Measurements from ENCODE around the gene PLAU. TPM values are rescaled to one million over a fixed set of nuclear protein-coding genes. Genes with fewer than 3 reads are reported as not detected.
"Not testable (repeated sequence)": the region's sequence is repeated elsewhere in the genome, so short reads cannot be mapped to it uniquely, and the experiment has no call there.

The PLAU gene
- total RNA-seq, 2 experiments from 2014 or later, result 0.74 to 2.0 TPM

- intact Hi-C loops (cut with micrococcal nuclease; ENCODE audit: unreplicated experiment), result loop anchor here (10.0 kb wide), 1 partner anchor 347 kb away; no protein-coding TSS in a partner anchor
- Histone ChIP-seq H3K79me2 (ENCODE audit: insufficient read depth, low read depth, low read length) (no peaks in the 10 kb centered on the region), H3K4me3 (ENCODE audit: low read depth, low read length, poor library complexity, severe bottlenecking) (no peak overlapping the region), H3K4me1 (ENCODE audit: insufficient read depth, low read length, poor library complexity, severe bottlenecking) (no peaks in the 10 kb centered on the region), H2AFZ (ENCODE audit: low read length) (no peak overlapping the region), H3K9me3 (ENCODE audit: low read length) (no peaks in the 10 kb centered on the region), H3K9me2 (ENCODE audit: insufficient read depth, low read length) (no peaks in the 10 kb centered on the region), H3K27ac (ENCODE audit: low read depth, low read length, poor library complexity, severe bottlenecking) (no peak overlapping the region), H3K36me3 (ENCODE audit: insufficient read depth, low read length) (no peaks in the 10 kb centered on the region), H3K4me2 (ENCODE audit: low read length) (no peak overlapping the region), H4K20me1 (ENCODE audit: insufficient read depth, low read length) (no peaks in the 10 kb centered on the region)
- TF ChIP-seq EZH2phosphoT487 (IDR thresholded peaks at IDR 0.05; ENCODE audit: borderline replicate concordance, low read depth, low read length) (no peak), CTCF (conservative IDR thresholded peaks at IDR 0.05; ENCODE audit: low read length) (no peak)
- POLR2A ChIA-PET, result interaction anchor here (1.0 to 1.2 kb wide), 3 partner anchors 53 to 216 kb away, joined by 3 to 5 read pairs (median 5); no protein-coding TSS in a partner anchor
- BruUV-seq (replicated peaks), result no TSS peak
- DNase-seq (ENCODE audit: low spot score), result no peak
- CTCF ChIA-PET (ENCODE audit: unreplicated experiment), result interaction anchor here (0.7 to 1.4 kb wide), 2 partner anchors 38 to 148 kb away, joined by 3 read pairs; no protein-coding TSS in a partner anchor
These were observed 23.5 kb upstream of the PLAU start for GRCh38 chr10:73887294-73888039.

- POLR2A ChIA-PET, result interaction anchor here (0.7 to 1.2 kb wide), 3 partner anchors 52 to 163 kb away, joined by 3 to 5 read pairs (median 4); no protein-coding TSS in a partner anchor
- Histone ChIP-seq H3K36me3 (ENCODE audit: insufficient read depth, low read length) (no peaks in the 10 kb centered on the region), H3K9me3 (ENCODE audit: low read length) (no peaks in the 10 kb centered on the region), H4K20me1 (ENCODE audit: insufficient read depth, low read length) (no peaks in the 10 kb centered on the region), H3K4me3 (ENCODE audit: low read depth, low read length, poor library complexity, severe bottlenecking) (no peak overlapping the region), H3K9me2 (ENCODE audit: insufficient read depth, low read length) (no peaks in the 10 kb centered on the region), H3K4me2 (ENCODE audit: low read length) (no peak overlapping the region), H3K79me2 (ENCODE audit: insufficient read depth, low read depth, low read length) (no peaks in the 10 kb centered on the region), H3K27ac (ENCODE audit: low read depth, low read length, poor library complexity, severe bottlenecking) (no peak overlapping the region), H2AFZ (ENCODE audit: low read length) (no peak overlapping the region), H3K4me1 (ENCODE audit: insufficient read depth, low read length, poor library complexity, severe bottlenecking) (no peaks in the 10 kb centered on the region)
- DNase-seq (ENCODE audit: low spot score), result no peak
- no TSS peak for BruUV-seq (replicated peaks)
- CTCF ChIA-PET (ENCODE audit: unreplicated experiment), result no interaction called here
- intact Hi-C loops (cut with micrococcal nuclease; ENCODE audit: unreplicated experiment), result loop anchor here (10.0 kb wide), 1 partner anchor 346 kb away; no protein-coding TSS in a partner anchor
- TF ChIP-seq EZH2phosphoT487 (IDR thresholded peaks at IDR 0.05; ENCODE audit: borderline replicate concordance, low read depth, low read length), result no peak
- no peak for TF ChIP-seq CTCF (conservative IDR thresholded peaks at IDR 0.05; ENCODE audit: low read length)
These were observed 22.4 kb upstream of the PLAU start for GRCh38 chr10:73888514-73888913.

- Histone ChIP-seq H3K36me3 (ENCODE audit: insufficient read depth, low read length) (no peaks in the 10 kb centered on the region), H3K27ac (ENCODE audit: low read depth, low read length, poor library complexity, severe bottlenecking) (no peak overlapping the region), H3K9me2 (ENCODE audit: insufficient read depth, low read length) (no peaks in the 10 kb centered on the region), H3K4me3 (ENCODE audit: low read depth, low read length, poor library complexity, severe bottlenecking) (no peak overlapping the region), H3K79me2 (ENCODE audit: insufficient read depth, low read depth, low read length) (no peaks in the 10 kb centered on the region), H3K4me1 (ENCODE audit: insufficient read depth, low read length, poor library complexity, severe bottlenecking) (no peaks in the 10 kb centered on the region), H2AFZ (ENCODE audit: low read length) (no peak overlapping the region), H3K4me2 (ENCODE audit: low read length) (no peak overlapping the region), H4K20me1 (ENCODE audit: insufficient read depth, low read length) (no peaks in the 10 kb centered on the region), H3K9me3 (ENCODE audit: low read length) (no peaks in the 10 kb centered on the region)
- intact Hi-C loops (cut with micrococcal nuclease; ENCODE audit: unreplicated experiment), result loop anchor here (10.0 kb wide), 1 partner anchor 346 kb away; no protein-coding TSS in a partner anchor
- TF ChIP-seq CTCF (conservative IDR thresholded peaks at IDR 0.05; ENCODE audit: low read length), result no peak
- no peak for TF ChIP-seq EZH2phosphoT487 (IDR thresholded peaks at IDR 0.05; ENCODE audit: borderline replicate concordance, low read depth, low read length)
- ChIA-PET CTCF (ENCODE audit: unreplicated experiment) (no interaction called here), POLR2A (interaction anchor here (0.6 to 1.2 kb wide), 8 partner anchors 10 to 188 kb away, joined by 3 to 5 read pairs (median 3); no protein-coding TSS in a partner anchor)
- DNase-seq (ENCODE audit: low spot score), result no peak
- BruUV-seq (replicated peaks), result no TSS peak
These were observed 21.9 kb upstream of the PLAU start for GRCh38 chr10:73889014-73889413.

GRCh38 chr10:73889416-73889815 lies 21.5 kb upstream of the PLAU start:
- H3K4me2 ChIP-seq (ENCODE audit: low read length), result not testable (repeated sequence)

More at GRCh38 chr10:73889416-73889815, 21.5 kb upstream of the PLAU start:
- H3K9me3 ChIP-seq (ENCODE audit: low read length); CTCF ChIA-PET (ENCODE audit: unreplicated experiment); H3K4me3 ChIP-seq (ENCODE audit: low read depth, low read length, poor library complexity, severe bottlenecking); H3K36me3 ChIP-seq (ENCODE audit: insufficient read depth, low read length); H3K27ac ChIP-seq (ENCODE audit: low read depth, low read length, poor library complexity, severe bottlenecking); H3K79me2 ChIP-seq (ENCODE audit: insufficient read depth, low read depth, low read length); BruUV-seq (replicated peaks); H3K9me2 ChIP-seq (ENCODE audit: insufficient read depth, low read length); DNase-seq (ENCODE audit: low spot score); H2AFZ ChIP-seq (ENCODE audit: low read length); H4K20me1 ChIP-seq (ENCODE audit: insufficient read depth, low read length); H3K4me1 ChIP-seq (ENCODE audit: insufficient read depth, low read length, poor library complexity, severe bottlenecking): not testable (repeated sequence)
- POLR2A ChIA-PET, result interaction anchor here (0.6 to 1.0 kb wide), 7 partner anchors 10 to 188 kb away, joined by 3 to 4 read pairs (median 3); no protein-coding TSS in a partner anchor
- intact Hi-C loops (cut with micrococcal nuclease; ENCODE audit: unreplicated experiment), result loop anchor here (10.0 kb wide), 1 partner anchor 345 kb away; no protein-coding TSS in a partner anchor

All from OCI-LY7 (cell line).